ENCODE results near the gene MAGEB1.

Gene MAGEB1

GRCh38 chrX:30259927-30260326 is 13.0 kb downstream of the MAGEB1 start:
- no peak for DNase-seq (ENCODE audit: low spot score)
- TF ChIP-seq, protein P1, sequence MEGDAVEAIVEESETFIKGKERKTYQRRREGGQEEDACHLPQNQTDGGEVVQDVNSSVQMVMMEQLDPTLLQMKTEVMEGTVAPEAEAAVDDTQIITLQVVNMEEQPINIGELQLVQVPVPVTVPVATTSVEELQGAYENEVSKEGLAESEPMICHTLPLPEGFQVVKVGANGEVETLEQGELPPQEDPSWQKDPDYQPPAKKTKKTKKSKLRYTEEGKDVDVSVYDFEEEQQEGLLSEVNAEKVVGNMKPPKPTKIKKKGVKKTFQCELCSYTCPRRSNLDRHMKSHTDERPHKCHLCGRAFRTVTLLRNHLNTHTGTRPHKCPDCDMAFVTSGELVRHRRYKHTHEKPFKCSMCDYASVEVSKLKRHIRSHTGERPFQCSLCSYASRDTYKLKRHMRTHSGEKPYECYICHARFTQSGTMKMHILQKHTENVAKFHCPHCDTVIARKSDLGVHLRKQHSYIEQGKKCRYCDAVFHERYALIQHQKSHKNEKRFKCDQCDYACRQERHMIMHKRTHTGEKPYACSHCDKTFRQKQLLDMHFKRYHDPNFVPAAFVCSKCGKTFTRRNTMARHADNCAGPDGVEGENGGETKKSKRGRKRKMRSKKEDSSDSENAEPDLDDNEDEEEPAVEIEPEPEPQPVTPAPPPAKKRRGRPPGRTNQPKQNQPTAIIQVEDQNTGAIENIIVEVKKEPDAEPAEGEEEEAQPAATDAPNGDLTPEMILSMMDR (IDR thresholded peaks at IDR 0.05; ENCODE audit: borderline replicate concordance, control extremely low read depth, extremely low read depth, insufficient read depth, missing control alignments): no peak

DNA sequence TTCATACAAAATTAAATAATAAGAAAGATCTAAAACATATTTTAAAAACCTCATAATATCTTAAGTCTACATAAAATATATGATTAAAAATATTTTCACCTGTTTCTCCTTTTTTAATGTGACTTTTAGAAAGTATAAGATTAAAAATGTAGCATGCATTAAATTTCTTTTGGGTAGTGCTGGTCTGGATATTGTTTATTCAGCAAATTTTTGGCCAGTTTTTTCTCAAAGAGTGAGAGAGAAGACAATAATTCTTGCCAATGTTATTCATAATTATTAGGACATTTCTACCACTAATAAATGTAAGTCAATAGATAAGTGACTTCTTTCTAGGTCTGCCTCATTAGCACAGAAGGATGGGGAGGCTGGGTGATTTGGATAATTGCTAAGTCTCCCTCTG is 14.1 kb downstream of the MAGEB1 start:
- in situ Hi-C loops (cut with MboI; ENCODE audit: low sequenced_read_pairs, unreplicated experiment): no loop called here
- no peak for DNase-seq (ENCODE audit: low spot score)
- TF ChIP-seq, protein P1 (IDR thresholded peaks at IDR 0.05; ENCODE audit: borderline replicate concordance, control extremely low read depth, extremely low read depth, insufficient read depth, missing control alignments): no peak

More at GRCh38 chrX:30259927-30260326, 13.0 kb downstream of the MAGEB1 start:
- in situ Hi-C loops (cut with MboI; ENCODE audit: low sequenced_read_pairs, unreplicated experiment): no loop called here

- no peak for DNase-seq (ENCODE audit: low spot score)
- in situ Hi-C loops (cut with MboI; ENCODE audit: low sequenced_read_pairs, unreplicated experiment): no loop called here
- TF ChIP-seq, protein P1 (IDR thresholded peaks at IDR 0.05; ENCODE audit: borderline replicate concordance, control extremely low read depth, extremely low read depth, insufficient read depth, missing control alignments): no peak
Observed at GRCh38 chrX:30262763-30263162, 15.8 kb downstream of the MAGEB1 start.

DNA sequence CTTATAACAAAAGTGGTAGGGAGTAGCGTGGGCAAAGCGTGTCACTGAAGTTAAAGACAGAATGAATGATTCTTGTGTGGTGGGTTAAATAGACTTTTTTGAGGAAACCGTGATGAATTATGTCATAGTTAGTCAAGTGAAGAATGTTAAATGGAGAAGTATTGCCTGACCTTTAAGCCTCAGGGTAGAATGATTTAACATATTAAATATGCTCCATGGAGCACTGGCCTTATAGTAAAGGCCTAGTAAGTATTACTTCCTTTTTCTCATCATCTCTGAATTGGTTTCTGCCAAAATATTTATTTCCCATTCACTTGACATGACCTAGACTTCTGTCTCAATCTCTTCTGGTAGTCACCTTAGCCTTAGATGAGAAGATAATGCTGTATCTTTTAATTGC is 23.7 kb downstream of the MAGEB1 start:
- in situ Hi-C loops (cut with MboI; ENCODE audit: low sequenced_read_pairs, unreplicated experiment): no loop called here
- TF ChIP-seq, protein P1 (IDR thresholded peaks at IDR 0.05; ENCODE audit: borderline replicate concordance, control extremely low read depth, extremely low read depth, insufficient read depth, missing control alignments): no peak
- DNase-seq (ENCODE audit: low spot score): no peak

- DNase-seq (ENCODE audit: low spot score): no peak
- TF ChIP-seq, protein P1 (IDR thresholded peaks at IDR 0.05; ENCODE audit: borderline replicate concordance, control extremely low read depth, extremely low read depth, insufficient read depth, missing control alignments): no peak
- in situ Hi-C loops (cut with MboI; ENCODE audit: low sequenced_read_pairs, unreplicated experiment): no loop called here
Observed at GRCh38 chrX:30275498-30275897, 28.6 kb downstream of the MAGEB1 start.

GRCh38 chrX:30278365-30278764 is 31.4 kb downstream of the MAGEB1 start:
- no peak for DNase-seq (ENCODE audit: low spot score)
- TF ChIP-seq, protein P1 (IDR thresholded peaks at IDR 0.05; ENCODE audit: borderline replicate concordance, control extremely low read depth, extremely low read depth, insufficient read depth, missing control alignments): no peak
- in situ Hi-C loops (cut with MboI; ENCODE audit: low sequenced_read_pairs, unreplicated experiment): no loop called here

DNA sequence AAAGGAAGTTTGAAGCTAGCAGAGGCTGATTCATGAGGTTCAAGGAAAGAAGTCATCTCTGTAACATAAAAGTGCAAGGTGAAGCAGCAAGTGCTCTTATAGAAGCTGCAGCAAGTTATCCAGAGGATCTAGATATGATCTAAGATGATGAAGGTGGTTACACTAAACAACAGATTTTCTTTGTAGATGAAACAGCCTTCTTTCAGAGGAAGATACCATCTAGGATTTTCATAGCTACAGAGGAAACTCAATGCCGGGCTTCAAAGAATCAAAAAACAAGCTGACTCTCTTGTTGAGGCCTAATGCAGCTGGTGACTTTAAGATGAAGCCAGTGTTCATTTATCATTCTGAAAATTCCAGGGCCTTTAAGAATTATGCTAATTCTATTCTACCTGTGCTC is 33.5 kb downstream of the MAGEB1 start:
- DNase-seq (ENCODE audit: low spot score): no peak
- TF ChIP-seq, protein P1 (IDR thresholded peaks at IDR 0.05; ENCODE audit: borderline replicate concordance, control extremely low read depth, extremely low read depth, insufficient read depth, missing control alignments): no peak
- in situ Hi-C loops (cut with MboI; ENCODE audit: low sequenced_read_pairs, unreplicated experiment): loop anchor here (10.0 kb wide), 1 partner anchor 214 kb away; no protein-coding TSS in a partner anchor
